HT1080 (cell line): ENCODE results near the gene HMGCLL1. TPM values are rescaled to one million over a fixed set of nuclear protein-coding genes. Genes with fewer than 3 reads are reported as not detected.

Experiments used
- DNase-seq: peaks from one replicate; pipeline ENCODE4 v3.0.0-alpha.2; 2015; ENCODE audit warnings: low read depth
- polyA plus RNA-seq, 2 experiments: library from polyadenylated mRNA; depleted of rRNA; stranded (reverse); fragments of >200 nt; gene quantifications; 2 replicates each; pipeline ENCODE4 v1.2.3, GENCODE V29; 2015
- total RNA-seq: library from RNA; depleted of rRNA; stranded (reverse); fragments of >200 nt; shearing (Covaris generic); gene quantifications from 2 replicates; pipeline ENCODE4 v1.2.3, GENCODE V29; 2014; rRNA removed

The HMGCLL1 gene
- not detected in 2 replicates for total RNA-seq
- not detected in 2 replicates for polyA plus RNA-seq (2015; cell fraction: cytosol; rRNA removed)
- not detected in 2 replicates for polyA plus RNA-seq (2015; cell fraction: nucleus; rRNA removed)

- no peak for DNase-seq
Observed at GRCh38 chr6:55578537-55579363, at the start of gene HMGCLL1. HMGCLL1 (minus strand) TSS chr6:55579192; CDS start chr6:55579055, 137 bp downstream.

GRCh38 chr6:55621993-55622392 lies 43.0 kb upstream of the HMGCLL1 start:
- DNase-seq = no peak

DNA sequence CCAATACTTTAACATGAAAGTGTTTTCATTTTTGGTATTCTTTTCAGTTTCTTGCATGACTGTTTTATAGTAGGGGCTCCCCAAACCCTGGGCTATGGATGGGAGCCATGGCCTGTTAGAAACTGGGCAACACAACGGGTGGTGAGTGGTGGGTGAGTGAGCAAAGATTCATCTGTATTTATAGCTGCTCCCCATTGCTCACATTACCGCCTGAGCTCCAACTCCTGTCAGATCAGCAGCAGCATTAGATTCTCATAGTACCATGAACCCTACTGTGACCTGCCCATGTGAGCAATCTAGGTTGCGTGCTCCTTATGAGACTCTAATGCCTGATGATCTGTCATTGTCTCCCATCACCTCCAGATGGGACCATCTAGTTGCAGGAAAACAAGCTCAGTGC lies 42.3 kb upstream of the HMGCLL1 start:
- DNase-seq = no peak

- peak; percentile 46 for DNase-seq
Observed at GRCh38 chr6:55617272-55617671, 38.3 kb upstream of the HMGCLL1 start.

DNA sequence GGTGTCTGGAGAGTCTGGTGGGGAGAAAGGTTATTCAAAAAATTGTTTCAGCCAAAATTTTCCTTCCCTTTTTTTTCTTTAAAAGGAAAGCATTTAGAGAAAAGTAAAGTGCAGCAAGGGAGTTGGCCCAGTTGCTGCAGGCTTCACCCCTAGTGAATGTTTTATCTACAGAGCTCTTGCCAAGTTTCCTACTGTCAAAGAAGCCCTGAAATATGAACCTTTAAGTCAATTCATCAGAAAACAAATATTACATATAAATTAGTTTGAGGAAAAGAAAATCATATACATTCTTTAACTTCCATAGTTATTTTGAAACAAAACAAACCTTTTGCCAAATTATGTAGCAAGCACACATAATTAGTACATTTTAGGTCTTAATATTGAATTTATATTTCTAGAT lies 25.0 kb upstream of the HMGCLL1 start:
- DNase-seq = no peak

DNA sequence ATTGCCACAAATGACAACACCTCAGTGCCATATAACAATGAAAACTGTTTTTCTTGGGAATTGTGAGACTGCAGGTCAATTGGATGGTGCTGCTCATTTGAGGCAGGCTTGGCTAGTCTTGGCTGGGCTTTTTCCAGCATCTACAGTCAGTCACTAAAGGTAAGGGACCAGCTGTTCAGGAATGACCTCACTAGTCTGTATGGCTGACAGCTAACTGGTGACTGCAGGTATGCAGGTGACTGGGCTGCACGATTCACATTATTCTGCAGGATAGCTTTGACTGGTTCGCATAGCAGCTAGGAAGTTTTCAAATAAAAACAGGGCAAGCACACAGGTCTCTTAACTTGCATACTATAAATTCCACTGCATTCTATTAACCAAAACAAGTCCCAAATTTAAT lies 22.1 kb upstream of the HMGCLL1 start:
- DNase-seq = no peak

- no peak for DNase-seq
Observed at GRCh38 chr6:55594442-55594841, 15.4 kb upstream of the HMGCLL1 start.

- DNase-seq = no peak
Observed at GRCh38 chr6:55584654-55585354, 5.8 kb upstream of the HMGCLL1 start.

- no peak for DNase-seq
Observed at GRCh38 chr6:55576811-55577210, 2.2 kb downstream of the HMGCLL1 start.

- no peak for DNase-seq
Observed at GRCh38 chr6:55574556-55574955, 4.4 kb downstream of the HMGCLL1 start.

- no peak for DNase-seq
Observed at GRCh38 chr6:55569638-55570037, 9.4 kb downstream of the HMGCLL1 start.

DNA sequence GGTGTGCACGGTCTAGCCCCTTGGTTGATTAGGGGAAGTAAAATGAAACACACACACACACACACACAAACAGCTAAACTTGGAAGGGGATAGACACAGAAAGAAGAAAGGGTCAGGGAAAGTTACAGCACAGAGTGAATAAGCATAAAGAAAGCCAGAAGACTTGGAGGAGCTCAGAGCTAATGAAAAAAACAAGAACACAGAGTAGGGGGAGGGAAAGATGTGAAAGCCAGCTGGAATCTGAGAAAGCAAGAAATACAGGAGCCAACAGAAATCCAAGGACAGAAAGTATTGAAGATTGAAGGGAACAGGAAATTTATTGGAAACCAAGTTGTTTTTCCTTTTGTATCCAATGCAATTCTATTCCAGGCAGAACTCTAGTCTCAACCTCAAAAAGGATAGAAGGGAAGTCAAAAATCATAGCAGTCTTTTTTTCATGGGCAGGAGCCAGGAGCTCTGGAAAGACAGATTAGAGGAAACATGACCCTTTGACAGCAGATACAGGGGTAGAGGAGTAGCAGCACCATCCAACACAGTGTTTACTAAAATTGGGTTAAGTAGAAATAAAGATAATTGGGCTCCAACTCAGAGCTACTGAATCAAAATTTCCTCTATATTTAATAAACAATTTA lies 10.1 kb downstream of the HMGCLL1 start:
- DNase-seq = no peak

DNA sequence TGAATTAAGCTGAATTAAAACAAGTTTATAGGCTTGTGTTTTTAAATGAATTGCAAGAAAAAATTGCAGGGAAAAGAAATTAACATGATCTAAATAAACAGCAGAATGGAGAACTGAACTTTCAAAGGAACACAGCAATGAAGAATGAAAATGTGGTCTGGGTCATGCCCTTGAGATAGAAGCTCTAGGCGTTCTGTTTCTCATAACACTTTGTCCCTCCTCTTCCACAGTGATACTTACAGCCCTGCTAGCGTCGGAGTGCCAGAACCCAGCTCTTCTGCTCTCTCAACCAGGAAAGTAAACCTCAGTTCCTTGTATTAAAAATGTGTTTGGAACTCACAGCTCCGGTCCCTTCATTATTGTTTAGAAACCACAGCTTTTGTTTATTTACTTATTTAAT lies 11.4 kb downstream of the HMGCLL1 start:
- no peak for DNase-seq

- DNase-seq = no peak
Observed at GRCh38 chr6:55566036-55566710, 12.8 kb downstream of the HMGCLL1 start.

- DNase-seq = no peak
Observed at GRCh38 chr6:55562318-55562717, 16.7 kb downstream of the HMGCLL1 start.

- no peak for DNase-seq
Observed at GRCh38 chr6:55560290-55560885, 18.6 kb downstream of the HMGCLL1 start.

- DNase-seq = no peak
Observed at GRCh38 chr6:55557146-55557545, 21.8 kb downstream of the HMGCLL1 start.

GRCh38 chr6:55545791-55546190 lies 33.2 kb downstream of the HMGCLL1 start:
- DNase-seq = no peak

- peak; percentile 5 for DNase-seq
Observed at GRCh38 chr6:55543633-55544309, 35.2 kb downstream of the HMGCLL1 start.

GRCh38 chr6:55541024-55541423 lies 38.0 kb downstream of the HMGCLL1 start:
- no peak for DNase-seq
